ENCODE measurements around the gene RBFOX2. TPM values are rescaled to one million over a fixed set of nuclear protein-coding genes. Genes with fewer than 3 reads are reported as not detected.
"Not testable (repeated sequence)": the region's sequence is repeated elsewhere in the genome, so short reads cannot be mapped to it uniquely, and the experiment has no call there.

The RBFOX2 gene
- total RNA-seq, 1 donor from 2014 or later: 3.2 TPM

GRCh38 chr22:35995348-35995747, 33.3 kb downstream of the RBFOX2 start:
- no peak overlapping the region for H3K27ac Mint-ChIP-seq
- H3K36me3 Mint-ChIP-seq (ENCODE audit: low read depth): no peaks in the 10 kb centered on the region
- H3K27me3 Mint-ChIP-seq (ENCODE audit: low read depth): peaks cover 16% of the 10 kb centered on the region
- intact Hi-C loops (cut with micrococcal nuclease): no loop called here
- no peak overlapping the region for H3K4me3 Mint-ChIP-seq (ENCODE audit: low read depth)
- no peaks in the 10 kb centered on the region for H3K9me3 Mint-ChIP-seq
- H3K4me1 Mint-ChIP-seq (ENCODE audit: low read depth): no peaks in the 10 kb centered on the region
- no peak for DNase-seq (ENCODE audit: low spot score)

- not testable (repeated sequence) for H3K27ac Mint-ChIP-seq; H3K4me3 Mint-ChIP-seq (ENCODE audit: low read depth)
Observed at GRCh38 chr22:35993727-35994126, 34.9 kb downstream of the RBFOX2 start.

DNA sequence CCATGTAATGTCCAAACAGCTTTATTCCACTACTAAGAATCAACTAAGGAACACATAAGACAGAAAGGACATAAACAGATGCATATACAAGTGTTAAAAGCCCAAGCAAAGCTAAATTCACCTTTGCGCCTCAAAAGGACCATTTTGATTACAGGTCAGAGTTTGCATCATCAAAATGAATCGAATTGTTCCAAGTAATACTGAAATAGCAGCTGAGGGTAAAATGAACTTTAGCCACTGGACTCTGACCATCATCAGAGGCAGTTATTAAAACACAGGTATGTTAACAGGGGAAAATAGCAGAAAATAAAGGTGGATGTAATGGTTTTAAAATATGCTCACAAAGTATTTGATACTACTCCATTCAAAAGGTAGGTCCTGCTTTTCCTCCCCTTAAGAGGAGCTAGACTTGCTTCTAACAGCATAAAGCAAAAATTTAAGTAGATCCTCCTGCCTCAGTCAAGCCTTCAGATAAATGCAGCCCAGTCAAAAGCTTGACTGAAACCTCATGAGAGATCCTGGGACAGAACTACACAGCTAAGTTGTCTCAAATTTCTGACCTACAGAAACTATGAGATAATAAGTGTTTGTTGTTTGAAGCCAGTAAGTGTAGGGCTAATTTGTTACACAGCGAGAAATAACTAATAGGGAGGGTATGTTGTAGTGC, 35.4 kb downstream of the RBFOX2 start:
- Mint-ChIP-seq H3K27ac (no peak overlapping the region), H3K36me3 (ENCODE audit: low read depth) (no peaks in the 10 kb centered on the region), H3K9me3 (no peaks in the 10 kb centered on the region), H3K27me3 (ENCODE audit: low read depth) (peaks cover 13% of the 10 kb centered on the region), H3K4me1 (ENCODE audit: low read depth) (no peaks in the 10 kb centered on the region), H3K4me3 (ENCODE audit: low read depth) (no peak overlapping the region)
- DNase-seq (ENCODE audit: low spot score): no peak
- intact Hi-C loops (cut with micrococcal nuclease): no loop called here

More at GRCh38 chr22:35993727-35994126, 34.9 kb downstream of the RBFOX2 start:
- H3K4me1 Mint-ChIP-seq (ENCODE audit: low read depth); intact Hi-C loops (cut with micrococcal nuclease); DNase-seq (ENCODE audit: low spot score); H3K36me3 Mint-ChIP-seq (ENCODE audit: low read depth); H3K9me3 Mint-ChIP-seq: not testable (repeated sequence)
- peaks cover 13% of the 10 kb centered on the region for H3K27me3 Mint-ChIP-seq (ENCODE audit: low read depth)

- Mint-ChIP-seq H3K9me3 (no peaks in the 10 kb centered on the region), H3K36me3 (ENCODE audit: low read depth) (no peaks in the 10 kb centered on the region), H3K4me3 (ENCODE audit: low read depth) (no peak overlapping the region), H3K27ac (no peak overlapping the region), H3K4me1 (ENCODE audit: low read depth) (no peaks in the 10 kb centered on the region), H3K27me3 (ENCODE audit: low read depth) (peaks cover 11% of the 10 kb centered on the region)
- intact Hi-C loops (cut with micrococcal nuclease): no loop called here
- no peak for DNase-seq (ENCODE audit: low spot score)
Observed at GRCh38 chr22:35991168-35991567, 37.5 kb downstream of the RBFOX2 start.

GRCh38 chr22:35988030-35988429, 40.6 kb downstream of the RBFOX2 start:
- H3K9me3 Mint-ChIP-seq: no peaks in the 10 kb centered on the region
- no peaks in the 10 kb centered on the region for H3K4me1 Mint-ChIP-seq (ENCODE audit: low read depth)
- no peak for DNase-seq (ENCODE audit: low spot score)
- no peaks in the 10 kb centered on the region for H3K36me3 Mint-ChIP-seq (ENCODE audit: low read depth)
- no peak overlapping the region for H3K27ac Mint-ChIP-seq
- H3K27me3 Mint-ChIP-seq (ENCODE audit: low read depth): peaks cover 17% of the 10 kb centered on the region
- no peak overlapping the region for H3K4me3 Mint-ChIP-seq (ENCODE audit: low read depth)
- intact Hi-C loops (cut with micrococcal nuclease): no loop called here

GRCh38 chr22:35987487-35987886, 41.1 kb downstream of the RBFOX2 start:
- H3K27ac Mint-ChIP-seq: no peak overlapping the region
- intact Hi-C loops (cut with micrococcal nuclease): no loop called here

GRCh38 chr22:35986088-35986487, 42.5 kb downstream of the RBFOX2 start:
- intact Hi-C loops (cut with micrococcal nuclease): no loop called here
- DNase-seq (ENCODE audit: low spot score): no peak
- no peaks in the 10 kb centered on the region for H3K36me3 Mint-ChIP-seq (ENCODE audit: low read depth)
- H3K9me3 Mint-ChIP-seq: no peaks in the 10 kb centered on the region
- no peak overlapping the region for H3K27ac Mint-ChIP-seq
- no peak overlapping the region for H3K4me3 Mint-ChIP-seq (ENCODE audit: low read depth)
- H3K4me1 Mint-ChIP-seq (ENCODE audit: low read depth): no peaks in the 10 kb centered on the region
- H3K27me3 Mint-ChIP-seq (ENCODE audit: low read depth): peaks cover 13% of the 10 kb centered on the region

More at GRCh38 chr22:35987487-35987886, 41.1 kb downstream of the RBFOX2 start:
- Mint-ChIP-seq H3K9me3 (no peaks in the 10 kb centered on the region), H3K36me3 (ENCODE audit: low read depth) (no peaks in the 10 kb centered on the region), H3K4me1 (ENCODE audit: low read depth) (no peaks in the 10 kb centered on the region), H3K27me3 (ENCODE audit: low read depth) (peaks cover 11% of the 10 kb centered on the region), H3K4me3 (ENCODE audit: low read depth) (no peak overlapping the region)
- no peak for DNase-seq (ENCODE audit: low spot score)

GRCh38 chr22:35985371-35985770, 43.3 kb downstream of the RBFOX2 start:
- no peak overlapping the region for H3K4me3 Mint-ChIP-seq (ENCODE audit: low read depth)
- intact Hi-C loops (cut with micrococcal nuclease): no loop called here
- H3K27ac Mint-ChIP-seq: no peak overlapping the region
- H3K9me3 Mint-ChIP-seq: no peaks in the 10 kb centered on the region
- no peaks in the 10 kb centered on the region for H3K4me1 Mint-ChIP-seq (ENCODE audit: low read depth)
- no peak for DNase-seq (ENCODE audit: low spot score)
- H3K36me3 Mint-ChIP-seq (ENCODE audit: low read depth): no peaks in the 10 kb centered on the region
- peaks cover 15% of the 10 kb centered on the region for H3K27me3 Mint-ChIP-seq (ENCODE audit: low read depth)

DNA sequence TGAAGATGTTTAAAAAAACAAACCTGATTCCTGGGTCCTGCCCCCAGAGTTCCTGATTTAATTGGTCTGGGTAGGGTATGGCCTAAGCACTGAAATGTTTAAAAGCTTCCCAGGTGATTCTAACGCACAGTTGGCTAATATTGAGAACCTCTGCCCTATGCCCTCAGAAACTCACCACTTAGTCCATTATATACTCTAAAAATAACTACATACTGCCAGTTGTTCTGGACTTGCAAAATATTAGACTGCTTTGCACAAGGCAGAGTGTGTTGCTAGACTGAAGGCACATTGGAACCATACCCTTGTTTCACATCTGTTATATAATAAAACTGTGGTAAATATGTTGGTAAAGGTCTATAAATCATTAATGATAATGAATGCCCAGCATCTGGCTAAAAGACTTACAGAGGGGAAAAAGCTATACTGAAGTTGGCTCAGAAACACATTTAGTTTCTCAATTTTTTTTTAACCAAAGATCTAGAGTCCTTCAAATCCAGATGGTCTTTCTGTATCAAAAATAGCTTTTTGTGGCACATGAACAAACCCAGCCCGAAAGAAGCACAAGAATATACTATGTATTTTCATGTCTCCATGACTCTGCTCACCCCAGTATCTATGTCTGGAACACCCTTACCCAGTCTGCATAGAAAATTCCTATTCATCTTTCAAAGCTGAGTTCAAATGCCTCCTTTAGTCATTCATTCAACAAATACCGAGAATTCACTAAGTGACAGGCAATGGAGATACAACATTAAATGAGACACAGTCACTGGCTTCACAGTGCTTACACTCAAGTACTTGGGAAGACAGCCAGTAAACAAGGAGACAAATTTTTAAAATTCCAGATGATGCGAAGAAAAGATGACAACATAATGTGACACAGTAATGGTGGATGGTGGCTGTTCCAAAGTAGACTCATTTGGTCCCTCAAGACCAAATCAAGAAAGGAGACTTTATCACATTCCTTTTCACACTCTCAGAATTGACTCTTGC, 44.1 kb downstream of the RBFOX2 start:
- no peaks in the 10 kb centered on the region for H3K36me3 Mint-ChIP-seq (ENCODE audit: low read depth)

GRCh38 chr22:35981900-35982299, 46.7 kb downstream of the RBFOX2 start:
- intact Hi-C loops (cut with micrococcal nuclease): no loop called here
- no peaks in the 10 kb centered on the region for H3K4me1 Mint-ChIP-seq (ENCODE audit: low read depth)

More for the DNA sequence above, 44.1 kb downstream of the RBFOX2 start:
- peaks cover 19% of the 10 kb centered on the region for H3K27me3 Mint-ChIP-seq (ENCODE audit: low read depth)
- intact Hi-C loops (cut with micrococcal nuclease): no loop called here
- no peak for DNase-seq (ENCODE audit: low spot score)
- H3K4me3 Mint-ChIP-seq (ENCODE audit: low read depth): no peak overlapping the region
- H3K9me3 Mint-ChIP-seq: no peaks in the 10 kb centered on the region
- no peak overlapping the region for H3K27ac Mint-ChIP-seq
- no peaks in the 10 kb centered on the region for H3K4me1 Mint-ChIP-seq (ENCODE audit: low read depth)

GRCh38 chr22:35978889-35979288, 49.7 kb downstream of the RBFOX2 start:
- DNase-seq (ENCODE audit: low spot score): no peak
- intact Hi-C loops (cut with micrococcal nuclease): no loop called here
- no peak overlapping the region for H3K27ac Mint-ChIP-seq
- no peaks in the 10 kb centered on the region for H3K9me3 Mint-ChIP-seq
- H3K36me3 Mint-ChIP-seq (ENCODE audit: low read depth): no peaks in the 10 kb centered on the region
- no peaks in the 10 kb centered on the region for H3K4me1 Mint-ChIP-seq (ENCODE audit: low read depth)
- no peak overlapping the region for H3K4me3 Mint-ChIP-seq (ENCODE audit: low read depth)
- peaks cover 19% of the 10 kb centered on the region for H3K27me3 Mint-ChIP-seq (ENCODE audit: low read depth)

More at GRCh38 chr22:35981900-35982299, 46.7 kb downstream of the RBFOX2 start:
- H3K4me3 Mint-ChIP-seq (ENCODE audit: low read depth): no peak overlapping the region
- no peak overlapping the region for H3K27ac Mint-ChIP-seq
- H3K27me3 Mint-ChIP-seq (ENCODE audit: low read depth): peaks cover 21% of the 10 kb centered on the region
- no peaks in the 10 kb centered on the region for H3K9me3 Mint-ChIP-seq
- DNase-seq (ENCODE audit: low spot score): no peak
- no peaks in the 10 kb centered on the region for H3K36me3 Mint-ChIP-seq (ENCODE audit: low read depth)

DNA sequence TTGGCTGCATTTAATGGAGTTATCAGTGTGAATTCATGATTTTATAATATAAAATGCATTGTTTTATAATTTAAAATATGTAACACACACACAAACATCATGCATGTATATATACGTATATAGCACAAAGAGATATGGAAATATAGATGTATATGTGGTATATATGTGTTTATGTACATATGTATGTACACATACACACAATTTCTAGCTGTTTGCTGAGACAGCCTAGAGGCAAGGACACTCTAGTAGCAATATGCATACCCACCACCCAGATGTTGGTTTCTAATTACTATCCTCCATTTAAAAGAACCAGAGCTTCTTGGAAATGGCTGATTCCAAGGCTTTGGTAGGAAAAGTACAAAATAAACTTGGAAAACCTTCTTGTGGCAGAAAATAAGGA, 50.4 kb downstream of the RBFOX2 start:
- H3K27ac Mint-ChIP-seq: no peak overlapping the region
- H3K9me3 Mint-ChIP-seq: no peaks in the 10 kb centered on the region
- H3K36me3 Mint-ChIP-seq (ENCODE audit: low read depth): no peaks in the 10 kb centered on the region
- intact Hi-C loops (cut with micrococcal nuclease): no loop called here
- H3K27me3 Mint-ChIP-seq (ENCODE audit: low read depth): peaks cover 17% of the 10 kb centered on the region
- DNase-seq (ENCODE audit: low spot score): no peak
- H3K4me1 Mint-ChIP-seq (ENCODE audit: low read depth): no peaks in the 10 kb centered on the region
- H3K4me3 Mint-ChIP-seq (ENCODE audit: low read depth): no peak overlapping the region

DNA sequence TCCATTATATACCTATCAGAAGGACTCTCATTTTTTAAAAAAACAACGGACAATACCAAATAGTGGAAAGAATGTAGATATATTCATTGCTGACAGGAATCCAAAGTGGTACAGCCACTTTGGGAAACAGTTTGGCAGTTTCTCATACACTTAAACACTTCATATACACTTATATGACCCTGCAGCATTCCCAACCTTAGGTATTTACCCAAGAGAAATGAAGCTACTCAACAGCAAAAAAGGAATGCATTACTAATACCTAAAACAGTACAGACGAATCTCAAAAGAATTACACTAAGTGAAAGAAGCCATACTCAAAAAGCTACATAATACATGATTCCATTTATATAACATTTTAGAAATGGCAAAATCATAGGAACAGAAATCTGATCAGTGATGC, 51.5 kb downstream of the RBFOX2 start:
- intact Hi-C loops (cut with micrococcal nuclease): no loop called here
- Mint-ChIP-seq H3K36me3 (ENCODE audit: low read depth) (no peaks in the 10 kb centered on the region), H3K27me3 (ENCODE audit: low read depth) (peaks cover 14% of the 10 kb centered on the region), H3K4me1 (ENCODE audit: low read depth) (no peaks in the 10 kb centered on the region), H3K4me3 (ENCODE audit: low read depth) (no peak overlapping the region), H3K9me3 (no peaks in the 10 kb centered on the region), H3K27ac (no peak overlapping the region)
- DNase-seq (ENCODE audit: low spot score): no peak
